IPS DF 6.9 (cell line): Measurements from ENCODE around the gene EIF4G1.

Source experiments
- DNase-seq: peaks from one replicate; pipeline ENCODE4 v3.0.0-alpha.2; 2013; ENCODE audit warnings: low read depth, low spot score
- H3K27ac ChIP-seq: one replicate; pipeline ENCODE4 v1.5.1; 2013; ENCODE audit warnings: low read length, control low read depth
- H3K27me3 ChIP-seq: 2 replicates; pipeline ENCODE4 v1.6.1; 2013; ENCODE audit warnings: mild to moderate bottlenecking, low read length; ENCODE audit not compliant: control insufficient read depth, insufficient read depth
- H3K36me3 ChIP-seq: 2 replicates; pipeline ENCODE4 v1.6.1; 2013; ENCODE audit warnings: low read length; ENCODE audit not compliant: control insufficient read depth, insufficient read depth
- H3K4me1 ChIP-seq: 2 replicates; pipeline ENCODE4 v1.6.1; 2013; ENCODE audit warnings: low read length; ENCODE audit not compliant: control insufficient read depth, insufficient read depth
- H3K4me3 ChIP-seq: 2 replicates; pipeline ENCODE4 v1.5.1; 2013; ENCODE audit warnings: mild to moderate bottlenecking, low read length
- H3K9me3 ChIP-seq: 2 replicates; pipeline ENCODE4 v1.6.1; 2013; ENCODE audit warnings: low read length, inconsistent platforms; ENCODE audit not compliant: control insufficient read depth, insufficient read depth
- WGBS: extraction: QIAGEN DNeasy Blood & Tissue Kit; methylation state at CpG from one replicate; pipeline ENCODE4 v1.1.7; 2013; ENCODE audit warnings: mixed read lengths, missing lambda C conversion rate; ENCODE audit not compliant: insufficient read length, insufficient coverage; 5-methylcytosine and 5-hydroxymethylcytosine counted together

The EIF4G1 gene

GRCh38 chr3:184358921-184359350 is 44.5 kb downstream of the EIF4G1 start:
- H3K36me3 ChIP-seq: peaks cover 21% of the 10 kb centered on the region
- H3K27me3 ChIP-seq: no peaks in the 10 kb centered on the region
- H3K4me3 ChIP-seq: no peak overlapping the region
- DNase-seq: no peak
- no peaks in the 10 kb centered on the region for H3K9me3 ChIP-seq
- peaks cover 7% of the 10 kb centered on the region; the same call in 1 of the 2 replicates for H3K4me1 ChIP-seq
- WGBS: no CpG with 5 or more reads among the region's 14 CpGs
- H3K27ac ChIP-seq: no peak overlapping the region

- no peak for DNase-seq
- peaks cover 7% of the 10 kb centered on the region; the same call in 1 of the 2 replicates for H3K4me1 ChIP-seq
- H3K4me3 ChIP-seq: no peak overlapping the region
- peaks cover 19% of the 10 kb centered on the region for H3K36me3 ChIP-seq
- H3K9me3 ChIP-seq: no peaks in the 10 kb centered on the region
- H3K27ac ChIP-seq: no peak overlapping the region
- no CpG with 5 or more reads among the region's 9 CpGs for WGBS
- H3K27me3 ChIP-seq: no peaks in the 10 kb centered on the region
Observed at GRCh38 chr3:184359610-184360009, 45.2 kb downstream of the EIF4G1 start.

GRCh38 chr3:184360070-184360928 is 45.9 kb downstream of the EIF4G1 start:
- Histone ChIP-seq H3K9me3 (no peaks in the 10 kb centered on the region), H3K4me3 (peak overlapping the region; percentile 68; the same call in 1 of the 2 replicates), H3K27me3 (no peaks in the 10 kb centered on the region), H3K36me3 (peaks cover 17% of the 10 kb centered on the region), H3K4me1 (peaks cover 7% of the 10 kb centered on the region; the same call in 1 of the 2 replicates), H3K27ac (no peak overlapping the region)
- 100% methylated on average over 3 of the region's 12 CpGs for WGBS
- DNase-seq: no peak

- Histone ChIP-seq H3K9me3 (no peaks in the 10 kb centered on the region), H3K4me3 (peak overlapping the region; percentile 68; the same call in 1 of the 2 replicates), H3K27me3 (no peaks in the 10 kb centered on the region), H3K36me3 (peaks cover 16% of the 10 kb centered on the region), H3K27ac (no peak overlapping the region), H3K4me1 (peaks cover 7% of the 10 kb centered on the region; the same call in 1 of the 2 replicates)
- no CpG with 5 or more reads among the region's 24 CpGs for WGBS
- no peak for DNase-seq
Observed at GRCh38 chr3:184360929-184361531, 46.6 kb downstream of the EIF4G1 start.

- H3K4me3 ChIP-seq: peak within 1 kb of the TSS; percentile 68
- no peaks in the 10 kb centered on the region for H3K27me3 ChIP-seq
- peaks cover 7% of the 10 kb centered on the region; the same call in 1 of the 2 replicates for H3K4me1 ChIP-seq
- DNase-seq: no peak
- H3K9me3 ChIP-seq: no peaks in the 10 kb centered on the region
- peaks cover 17% of the 10 kb centered on the region for H3K36me3 ChIP-seq
- WGBS: no CpG with 5 or more reads among the region's 56 CpGs
- no peak within 1 kb of the TSS for H3K27ac ChIP-seq
Observed at GRCh38 chr3:184361532-184361931, 47.1 kb downstream of the EIF4G1 start, which contains the start of the genes CLCN2 and POLR2H. CLCN2 (minus strand) TSS chr3:184361605; CDS start chr3:184361479, 126 bp downstream. POLR2H (plus strand) TSS chr3:184361710; CDS start chr3:184363493, 1,783 bp downstream.

- Histone ChIP-seq H3K4me1 (peaks cover 7% of the 10 kb centered on the region; the same call in 1 of the 2 replicates), H3K27ac (no peak overlapping the region), H3K4me3 (peak overlapping the region; percentile 68), H3K27me3 (no peaks in the 10 kb centered on the region), H3K36me3 (peaks cover 21% of the 10 kb centered on the region), H3K9me3 (no peaks in the 10 kb centered on the region)
- DNase-seq: no peak
- no CpG with 5 or more reads among the region's 38 CpGs for WGBS
Observed at GRCh38 chr3:184361932-184362667, 47.7 kb downstream of the EIF4G1 start.

GRCh38 chr3:184362668-184363546 is 48.5 kb downstream of the EIF4G1 start:
- Histone ChIP-seq H3K4me3 (peak overlapping the region; percentile 68), H3K27me3 (no peaks in the 10 kb centered on the region), H3K4me1 (peaks cover 7% of the 10 kb centered on the region; the same call in 1 of the 2 replicates), H3K36me3 (peaks cover 14% of the 10 kb centered on the region), H3K27ac (no peak overlapping the region), H3K9me3 (no peaks in the 10 kb centered on the region)
- no CpG with 5 or more reads among the region's 68 CpGs for WGBS
- DNase-seq: peak; percentile 96

- no CpG with 5 or more reads among the region's 5 CpGs for WGBS
- DNase-seq: no peak
Observed at GRCh38 chr3:184366619-184367289, 52.3 kb downstream of the EIF4G1 start.

GRCh38 chr3:184368116-184368515 is 53.7 kb downstream of the EIF4G1 start:
- Histone ChIP-seq H3K27ac (no peak overlapping the region), H3K36me3 (peaks cover 15% of the 10 kb centered on the region; the same call in 1 of the 2 replicates), H3K9me3 (no peaks in the 10 kb centered on the region), H3K4me1 (no peaks in the 10 kb centered on the region), H3K4me3 (no peak overlapping the region), H3K27me3 (no peaks in the 10 kb centered on the region)
- WGBS: no CpG with 5 or more reads among the region's 9 CpGs
- DNase-seq: no peak

More at GRCh38 chr3:184366619-184367289, 52.3 kb downstream of the EIF4G1 start:
- no peaks in the 10 kb centered on the region for H3K9me3 ChIP-seq
- no peak overlapping the region for H3K4me3 ChIP-seq
- no peaks in the 10 kb centered on the region for H3K27me3 ChIP-seq
- no peak overlapping the region for H3K27ac ChIP-seq
- peaks cover 15% of the 10 kb centered on the region; the same call in 1 of the 2 replicates for H3K36me3 ChIP-seq
- H3K4me1 ChIP-seq: no peaks in the 10 kb centered on the region
